Right lobe of liver (tissue), 4 donors: ENCODE measurements around the gene LSM3.

Source experiments
- CTCF ChIP-seq, 4 donors: fragments of 200-600 bp in 3 of 4; fragments of 450-650 bp in 1 of 4; IDR thresholded peaks; one replicate each; pipeline versions ENCODE4 v1.5.1 to v1.8.0; 2016 to 2022; ENCODE audit warnings: antibody characterized with exemption in 4 of 4, mild to moderate bottlenecking in 2 of 4
- POLR2A ChIP-seq: fragments of 450-650 bp; IDR thresholded peaks from one replicate; pipeline ENCODE4 v1.6.1; 2017; ENCODE audit warnings: antibody characterized with exemption, mild to moderate bottlenecking
- donor health status: DM: no; HTN: no; CAD: no.
- donor health status: DM: no; HTN: no; CAD: no.
- donor health status: DM: no; HTN: yes; CAD: no.

GRCh38 chr3:14152963-14153355 lies 25.7 kb upstream of the LSM3 start:
- TF ChIP-seq CTCF (IDR thresholded peaks at IDR 0.05) (no peak), POLR2A (no peak)
